HEK293 (cell line): ENCODE results near the gene PROKR1.

Experiments used
- GFI1B ChIP-seq: fragments of 450-650 bp; formaldehyde crosslinking; IDR thresholded peaks from 2 replicates; pipeline ENCODE4 v1.5.1; 2016; ENCODE audit warnings: missing biosample characterization, missing genetic modification characterization
- KLF8 ChIP-seq: fragments of 450-650 bp; formaldehyde crosslinking; IDR thresholded peaks from 2 replicates; pipeline ENCODE4 v1.5.1; 2016; ENCODE audit warnings: missing biosample characterization, missing genetic modification characterization
- SALL2 ChIP-seq: fragments of 450-650 bp; formaldehyde crosslinking; IDR thresholded peaks from 2 replicates; pipeline ENCODE4 v1.5.0; 2017; ENCODE audit warnings: missing biosample characterization, mild to moderate bottlenecking, missing genetic modification characterization, borderline replicate concordance
- SCRT2 ChIP-seq: fragments of 450-650 bp; formaldehyde crosslinking; IDR thresholded peaks from 2 replicates; pipeline ENCODE4 v1.5.1; 2016; ENCODE audit warnings: missing biosample characterization, missing genetic modification characterization
- YY1 ChIP-seq: fragments of 450-650 bp; formaldehyde crosslinking; IDR thresholded peaks from 2 replicates; pipeline ENCODE4 v1.5.1; 2018; ENCODE audit warnings: missing biosample characterization, missing genetic modification characterization
- ZBTB49 ChIP-seq: fragments of 450-650 bp; formaldehyde crosslinking; IDR thresholded peaks from 2 replicates; pipeline ENCODE4 v1.5.1; 2016; ENCODE audit warnings: missing biosample characterization, missing genetic modification characterization, low read depth
- ZNF138 ChIP-seq: fragments of 450-650 bp; formaldehyde crosslinking; IDR thresholded peaks from 2 replicates; pipeline ENCODE4 v1.5.1; 2016; ENCODE audit warnings: missing biosample characterization, missing genetic modification characterization, borderline replicate concordance
- ZNF747 ChIP-seq: fragments of 450-650 bp; formaldehyde crosslinking; IDR thresholded peaks from 2 replicates; pipeline ENCODE4 v1.5.1; 2016; ENCODE audit warnings: missing biosample characterization, missing genetic modification characterization
- ZNF837 ChIP-seq: fragments of 450-650 bp; formaldehyde crosslinking; IDR thresholded peaks from 2 replicates; pipeline ENCODE4 v1.5.1; 2016; ENCODE audit warnings: missing biosample characterization, missing genetic modification characterization
- TF ChIP-seq, protein P1 (sequence below): fragments of 450-650 bp; formaldehyde crosslinking; IDR thresholded peaks from 2 replicates; pipeline ENCODE4 v1.5.1; 2016; ENCODE audit warnings: missing biosample characterization, missing genetic modification characterization
- TF ChIP-seq, protein P2 (sequence below): fragments of 450-650 bp; formaldehyde crosslinking; IDR thresholded peaks from 2 replicates; pipeline ENCODE4 v1.5.1; 2016; ENCODE audit warnings: missing biosample characterization, missing genetic modification characterization
- TF ChIP-seq, protein P3 (sequence below): fragments of 450-650 bp; formaldehyde crosslinking; IDR thresholded peaks from 2 replicates; pipeline ENCODE4 v1.5.1; 2016; ENCODE audit warnings: missing biosample characterization, missing genetic modification characterization

DNA sequence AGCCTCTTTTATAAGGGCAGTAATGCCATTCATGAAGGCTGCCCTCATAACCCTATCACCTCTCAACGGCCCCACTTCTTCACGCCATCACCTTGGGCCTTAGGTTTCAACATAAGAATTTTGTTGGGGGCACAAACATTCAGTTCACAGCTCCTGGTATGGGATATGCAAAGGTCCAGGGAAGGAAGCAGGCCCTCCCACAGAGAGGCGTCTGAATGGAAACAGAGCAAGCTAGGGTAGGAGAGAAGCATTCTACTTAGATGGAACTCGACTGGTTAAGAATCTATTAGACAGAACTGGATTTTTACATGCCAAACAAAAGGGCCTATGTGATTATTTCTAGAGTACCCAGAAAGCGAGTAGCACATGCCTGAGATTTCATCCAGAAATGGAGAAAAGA is 42.8 kb downstream of the PROKR1 start:
- TF ChIP-seq, protein P1, sequence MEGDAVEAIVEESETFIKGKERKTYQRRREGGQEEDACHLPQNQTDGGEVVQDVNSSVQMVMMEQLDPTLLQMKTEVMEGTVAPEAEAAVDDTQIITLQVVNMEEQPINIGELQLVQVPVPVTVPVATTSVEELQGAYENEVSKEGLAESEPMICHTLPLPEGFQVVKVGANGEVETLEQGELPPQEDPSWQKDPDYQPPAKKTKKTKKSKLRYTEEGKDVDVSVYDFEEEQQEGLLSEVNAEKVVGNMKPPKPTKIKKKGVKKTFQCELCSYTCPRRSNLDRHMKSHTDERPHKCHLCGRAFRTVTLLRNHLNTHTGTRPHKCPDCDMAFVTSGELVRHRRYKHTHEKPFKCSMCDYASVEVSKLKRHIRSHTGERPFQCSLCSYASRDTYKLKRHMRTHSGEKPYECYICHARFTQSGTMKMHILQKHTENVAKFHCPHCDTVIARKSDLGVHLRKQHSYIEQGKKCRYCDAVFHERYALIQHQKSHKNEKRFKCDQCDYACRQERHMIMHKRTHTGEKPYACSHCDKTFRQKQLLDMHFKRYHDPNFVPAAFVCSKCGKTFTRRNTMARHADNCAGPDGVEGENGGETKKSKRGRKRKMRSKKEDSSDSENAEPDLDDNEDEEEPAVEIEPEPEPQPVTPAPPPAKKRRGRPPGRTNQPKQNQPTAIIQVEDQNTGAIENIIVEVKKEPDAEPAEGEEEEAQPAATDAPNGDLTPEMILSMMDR = no peak
- TF ChIP-seq ZBTB49 (tag by site-specific recombination) (no peak), SCRT2 (tag by site-specific recombination) (no peak), KLF8 (tag by site-specific recombination) (no peak), ZNF747 (tag by site-specific recombination) (no peak), YY1 (tag by site-specific recombination) (no peak), ZNF837 (no peak), SALL2 (tag by site-specific recombination) (no peak), ZNF138 (tag by site-specific recombination) (no peak), GFI1B (tag by site-specific recombination) (no peak)
- TF ChIP-seq, protein P2, sequence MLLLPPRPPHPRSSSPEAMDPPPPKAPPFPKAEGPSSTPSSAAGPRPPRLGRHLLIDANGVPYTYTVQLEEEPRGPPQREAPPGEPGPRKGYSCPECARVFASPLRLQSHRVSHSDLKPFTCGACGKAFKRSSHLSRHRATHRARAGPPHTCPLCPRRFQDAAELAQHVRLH (tag by site-specific recombination) = no peak
- TF ChIP-seq, protein P3, sequence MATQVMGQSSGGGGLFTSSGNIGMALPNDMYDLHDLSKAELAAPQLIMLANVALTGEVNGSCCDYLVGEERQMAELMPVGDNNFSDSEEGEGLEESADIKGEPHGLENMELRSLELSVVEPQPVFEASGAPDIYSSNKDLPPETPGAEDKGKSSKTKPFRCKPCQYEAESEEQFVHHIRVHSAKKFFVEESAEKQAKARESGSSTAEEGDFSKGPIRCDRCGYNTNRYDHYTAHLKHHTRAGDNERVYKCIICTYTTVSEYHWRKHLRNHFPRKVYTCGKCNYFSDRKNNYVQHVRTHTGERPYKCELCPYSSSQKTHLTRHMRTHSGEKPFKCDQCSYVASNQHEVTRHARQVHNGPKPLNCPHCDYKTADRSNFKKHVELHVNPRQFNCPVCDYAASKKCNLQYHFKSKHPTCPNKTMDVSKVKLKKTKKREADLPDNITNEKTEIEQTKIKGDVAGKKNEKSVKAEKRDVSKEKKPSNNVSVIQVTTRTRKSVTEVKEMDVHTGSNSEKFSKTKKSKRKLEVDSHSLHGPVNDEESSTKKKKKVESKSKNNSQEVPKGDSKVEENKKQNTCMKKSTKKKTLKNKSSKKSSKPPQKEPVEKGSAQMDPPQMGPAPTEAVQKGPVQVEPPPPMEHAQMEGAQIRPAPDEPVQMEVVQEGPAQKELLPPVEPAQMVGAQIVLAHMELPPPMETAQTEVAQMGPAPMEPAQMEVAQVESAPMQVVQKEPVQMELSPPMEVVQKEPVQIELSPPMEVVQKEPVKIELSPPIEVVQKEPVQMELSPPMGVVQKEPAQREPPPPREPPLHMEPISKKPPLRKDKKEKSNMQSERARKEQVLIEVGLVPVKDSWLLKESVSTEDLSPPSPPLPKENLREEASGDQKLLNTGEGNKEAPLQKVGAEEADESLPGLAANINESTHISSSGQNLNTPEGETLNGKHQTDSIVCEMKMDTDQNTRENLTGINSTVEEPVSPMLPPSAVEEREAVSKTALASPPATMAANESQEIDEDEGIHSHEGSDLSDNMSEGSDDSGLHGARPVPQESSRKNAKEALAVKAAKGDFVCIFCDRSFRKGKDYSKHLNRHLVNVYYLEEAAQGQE = no peak
